Measurements from ENCODE around the gene UQCC2.

The UQCC2 gene

DNA sequence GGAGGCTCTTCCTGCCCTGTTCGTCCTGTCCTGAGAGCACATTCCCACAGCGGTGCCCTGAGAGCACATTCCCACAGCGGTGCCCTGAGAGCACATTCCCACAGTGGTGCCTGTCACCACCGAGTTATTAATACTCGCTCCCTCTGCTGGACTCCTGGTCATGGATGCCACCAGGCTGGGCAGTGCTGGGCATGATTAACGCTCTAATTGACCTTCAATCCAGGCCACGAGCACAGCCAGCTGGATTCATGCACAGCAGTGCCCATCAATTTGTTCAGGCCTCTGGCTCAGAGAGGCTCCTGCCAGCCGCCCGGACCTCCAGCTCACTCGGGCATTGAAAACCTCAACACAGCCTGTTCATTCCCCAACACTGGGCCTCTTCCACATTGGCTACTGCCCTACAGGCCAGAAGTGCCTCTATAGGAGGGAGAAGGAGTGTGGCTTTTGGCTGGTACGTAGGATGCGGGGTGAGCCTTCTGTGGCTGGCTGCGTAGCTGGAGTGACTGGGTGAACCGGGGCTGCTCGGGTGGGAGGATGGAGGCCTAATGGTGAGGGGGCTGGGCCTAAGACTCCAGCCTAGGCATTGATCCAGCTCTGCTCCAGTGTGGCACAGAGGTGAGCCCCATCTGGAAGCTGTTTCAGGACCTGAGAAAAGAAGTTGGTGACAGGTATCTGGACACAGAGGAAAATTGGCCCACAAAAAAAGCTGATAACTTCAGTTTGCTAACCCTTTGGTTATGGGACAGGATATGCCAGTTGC is 25.9 kb upstream of the UQCC2 start:
- DNase-seq (no peak), ATAC-seq (replicated peaks) (no peak)
- Mint-ChIP-seq H3K4me3 (no peak overlapping the region), H3K9me3 (no peaks in the 10 kb centered on the region), H3K4me1 (no peaks in the 10 kb centered on the region), H3K36me3 (no peaks in the 10 kb centered on the region), H3K27ac (no peak overlapping the region), H3K27me3 (peaks cover 5 to 6% of the 10 kb centered on the region in 2 donors)

DNA sequence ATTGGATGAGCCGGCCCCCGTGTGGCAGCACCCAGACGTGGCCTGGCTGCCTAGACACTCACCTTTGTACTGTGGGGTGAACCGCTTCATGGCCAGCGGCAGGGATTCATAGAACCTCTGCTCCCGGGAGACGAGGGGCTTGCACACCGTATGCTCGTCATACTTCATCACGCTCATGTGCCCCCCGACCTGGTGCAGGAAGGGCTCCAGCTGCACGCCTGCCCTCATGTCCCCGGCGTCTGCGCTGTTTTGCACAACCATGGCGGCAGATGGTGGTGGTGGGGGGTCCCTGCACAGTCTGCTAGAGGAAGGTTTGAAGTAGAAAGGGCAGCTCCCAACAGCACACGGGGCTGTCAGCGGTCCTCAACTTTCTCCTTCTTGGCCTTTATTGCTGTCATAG is 23.7 kb upstream of the UQCC2 start:
- H3K4me3 Mint-ChIP-seq = no peak overlapping the region
- no peaks in the 10 kb centered on the region for H3K4me1 Mint-ChIP-seq
- H3K27me3 Mint-ChIP-seq = no peaks in the 10 kb centered on the region
- no peaks in the 10 kb centered on the region for H3K36me3 Mint-ChIP-seq
- H3K9me3 Mint-ChIP-seq = no peaks in the 10 kb centered on the region
- DNase-seq = no peak
- no peak for ATAC-seq (replicated peaks)
- H3K27ac Mint-ChIP-seq = no peak overlapping the region

GRCh38 chr6:33733709-33734007 is 22.2 kb upstream of the UQCC2 start:
- Mint-ChIP-seq H3K4me1 (no peaks in the 10 kb centered on the region), H3K36me3 (no peaks in the 10 kb centered on the region), H3K27ac (no peak overlapping the region), H3K9me3 (no peaks in the 10 kb centered on the region), H3K27me3 (no peaks in the 10 kb centered on the region), H3K4me3 (no peak overlapping the region)
- ATAC-seq (replicated peaks) = no peak
- DNase-seq = no peak

DNA sequence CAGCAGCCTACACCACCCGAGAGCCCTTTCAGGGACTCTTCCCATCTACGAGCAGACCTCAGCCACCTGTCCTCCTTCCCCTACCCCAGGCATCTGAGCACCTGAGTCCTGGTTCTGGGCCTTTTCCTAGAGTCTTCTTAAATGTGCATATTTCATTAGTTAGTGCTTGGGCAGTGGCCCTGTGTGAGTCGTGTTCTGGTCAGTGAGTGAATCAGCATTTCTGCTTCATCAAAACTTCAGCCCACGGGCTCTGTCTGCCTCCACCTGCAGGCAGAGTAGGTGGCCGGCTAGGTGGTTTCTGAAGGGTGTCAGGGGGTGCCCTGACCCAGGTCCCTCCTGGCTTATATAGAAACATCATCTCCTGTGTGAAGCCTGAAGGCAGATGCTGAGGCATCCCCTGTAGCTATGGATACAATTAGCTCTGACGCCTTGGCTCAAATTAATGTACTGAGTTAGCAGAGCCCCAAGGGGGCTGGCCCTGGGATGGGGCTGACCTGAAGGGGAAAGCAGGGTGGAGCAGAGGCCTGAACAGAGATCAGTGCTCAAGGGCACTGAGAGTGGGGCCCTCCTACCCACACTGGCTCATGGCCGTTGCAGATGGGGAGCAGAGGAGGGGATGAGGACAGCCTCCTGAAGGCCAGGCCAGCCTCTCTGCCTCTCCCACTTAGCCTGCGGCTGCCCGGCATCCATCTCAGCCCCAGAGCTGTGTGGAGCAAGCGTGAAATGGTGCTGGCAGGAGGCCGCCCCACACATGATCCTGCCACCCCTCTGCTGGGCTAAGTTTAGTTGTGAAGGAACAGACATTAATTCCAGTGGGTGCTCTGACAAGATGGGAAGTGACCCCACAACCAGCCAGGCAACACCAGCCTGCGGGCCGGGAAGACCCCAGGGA is 21.6 kb upstream of the UQCC2 start:
- Mint-ChIP-seq H3K27me3 (no peaks in the 10 kb centered on the region), H3K4me1 (no peaks in the 10 kb centered on the region), H3K9me3 (no peaks in the 10 kb centered on the region), H3K27ac (no peak overlapping the region), H3K4me3 (no peak overlapping the region), H3K36me3 (no peaks in the 10 kb centered on the region)
- ATAC-seq (replicated peaks) = peak in 1 of 2 donors; percentile 31
- DNase-seq = no peak

DNA sequence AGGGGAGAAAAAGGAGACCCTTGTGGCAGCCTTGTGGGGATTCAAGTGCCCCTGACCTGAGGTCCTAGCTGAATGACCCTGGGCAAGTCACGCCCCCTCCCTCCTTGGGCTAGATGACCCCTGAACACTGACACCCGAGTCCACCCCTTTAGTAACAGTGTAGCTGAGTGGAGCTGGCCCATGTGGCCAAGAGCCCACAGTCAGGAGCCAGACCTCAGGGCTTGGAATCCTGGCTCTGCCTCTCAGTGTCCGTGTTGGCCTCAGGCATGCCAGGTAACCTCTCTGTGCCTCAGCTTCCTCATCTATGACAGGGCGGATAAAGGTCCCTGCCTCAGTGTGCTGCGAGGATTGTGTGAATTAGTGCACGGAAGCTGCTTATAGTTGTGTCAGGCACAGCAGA is 20.9 kb upstream of the UQCC2 start:
- H3K9me3 Mint-ChIP-seq = no peaks in the 10 kb centered on the region
- no peak for ATAC-seq (replicated peaks)
- no peak overlapping the region for H3K27ac Mint-ChIP-seq
- H3K27me3 Mint-ChIP-seq = no peaks in the 10 kb centered on the region
- no peak for DNase-seq
- H3K36me3 Mint-ChIP-seq = no peaks in the 10 kb centered on the region
- no peaks in the 10 kb centered on the region for H3K4me1 Mint-ChIP-seq
- no peak overlapping the region for H3K4me3 Mint-ChIP-seq

- Mint-ChIP-seq H3K27ac (no peak overlapping the region), H3K4me1 (no peaks in the 10 kb centered on the region), H3K27me3 (no peaks in the 10 kb centered on the region), H3K4me3 (no peak overlapping the region), H3K9me3 (no peaks in the 10 kb centered on the region), H3K36me3 (no peaks in the 10 kb centered on the region)
- no peak for ATAC-seq (replicated peaks)
- DNase-seq = no peak
These were observed 20.3 kb upstream of the UQCC2 start for GRCh38 chr6:33731751-33732282.

DNA sequence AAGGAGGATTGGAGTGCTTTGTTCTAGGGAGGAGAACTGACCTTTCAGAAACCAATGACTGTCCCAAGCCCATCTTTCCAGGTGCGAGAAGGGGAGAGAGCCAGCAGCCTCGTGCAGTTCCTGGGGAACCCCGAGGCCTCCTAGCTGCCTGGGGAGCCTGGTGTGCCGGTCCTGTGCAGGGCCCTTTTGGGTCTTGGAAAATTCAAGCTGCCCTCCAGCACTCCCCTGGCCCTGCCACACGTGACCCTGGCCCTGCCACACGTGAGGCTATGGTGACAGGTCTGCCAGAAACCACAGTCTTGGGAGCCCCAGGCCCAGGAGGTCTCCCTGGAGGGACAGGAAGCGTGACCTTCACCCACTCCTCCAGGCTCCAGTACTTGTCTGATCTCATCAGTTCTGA is 19.5 kb upstream of the UQCC2 start:
- Mint-ChIP-seq H3K4me3 (no peak overlapping the region), H3K9me3 (no peaks in the 10 kb centered on the region), H3K27ac (no peak overlapping the region), H3K36me3 (no peaks in the 10 kb centered on the region), H3K4me1 (no peaks in the 10 kb centered on the region), H3K27me3 (peaks cover 0 to 6% of the 10 kb centered on the region in 2 donors)
- no peak for DNase-seq
- no peak for ATAC-seq (replicated peaks)

- H3K4me1 Mint-ChIP-seq = no peaks in the 10 kb centered on the region
- H3K4me3 Mint-ChIP-seq = no peak overlapping the region
- no peaks in the 10 kb centered on the region for H3K9me3 Mint-ChIP-seq
These were observed 19.1 kb upstream of the UQCC2 start for GRCh38 chr6:33730611-33731010.

GRCh38 chr6:33729059-33729458 is 17.6 kb upstream of the UQCC2 start:
- DNase-seq (no peak), ATAC-seq (replicated peaks) (no peak)
- Mint-ChIP-seq H3K27me3 (peaks cover 3 to 6% of the 10 kb centered on the region in 2 donors), H3K4me3 (no peak overlapping the region), H3K36me3 (no peaks in the 10 kb centered on the region), H3K4me1 (peaks cover 0 to 2% of the 10 kb centered on the region in 2 donors), H3K27ac (no peak overlapping the region), H3K9me3 (no peaks in the 10 kb centered on the region)

More at GRCh38 chr6:33730611-33731010, 19.1 kb upstream of the UQCC2 start:
- Mint-ChIP-seq H3K36me3 (no peaks in the 10 kb centered on the region), H3K27me3 (peaks cover 0 to 6% of the 10 kb centered on the region in 2 donors), H3K27ac (no peak overlapping the region)
- DNase-seq = no peak
- no peak for ATAC-seq (replicated peaks)

DNA sequence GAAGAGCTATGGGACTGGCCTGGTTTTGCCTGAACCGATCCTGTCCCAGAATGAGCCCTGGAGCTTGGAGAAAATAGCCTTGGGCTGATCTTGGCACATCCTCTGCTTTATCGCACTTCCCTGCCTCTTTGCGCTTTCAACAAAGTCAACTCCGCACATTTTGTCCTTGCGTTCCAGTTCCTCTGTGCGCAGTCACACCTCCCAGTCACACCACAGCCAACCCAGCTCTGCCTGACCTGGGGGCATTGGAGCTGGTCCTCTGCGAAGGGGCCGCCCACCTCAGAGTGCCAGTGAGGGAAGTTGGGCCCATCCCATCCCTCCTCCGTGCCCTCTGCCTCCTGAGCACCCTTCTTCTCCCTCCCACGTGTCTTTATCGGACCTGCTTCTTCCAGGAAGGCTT is 16.9 kb upstream of the UQCC2 start:
- no peak overlapping the region for H3K4me3 Mint-ChIP-seq
- no peaks in the 10 kb centered on the region for H3K36me3 Mint-ChIP-seq
- DNase-seq (no peak), ATAC-seq (replicated peaks) (no peak)
- peaks cover 0 to 2% of the 10 kb centered on the region in 2 donors for H3K4me1 Mint-ChIP-seq
- H3K27ac Mint-ChIP-seq = peak overlapping the region; percentile 27
- H3K9me3 Mint-ChIP-seq = no peaks in the 10 kb centered on the region
- peaks cover 7 to 10% of the 10 kb centered on the region in 2 donors for H3K27me3 Mint-ChIP-seq

- peaks cover 0 to 2% of the 10 kb centered on the region in 2 donors for H3K4me1 Mint-ChIP-seq
- H3K9me3 Mint-ChIP-seq = no peaks in the 10 kb centered on the region
- H3K27me3 Mint-ChIP-seq = peaks cover 7 to 11% of the 10 kb centered on the region in 2 donors
These were observed 16.4 kb upstream of the UQCC2 start for GRCh38 chr6:33727932-33728331.

DNA sequence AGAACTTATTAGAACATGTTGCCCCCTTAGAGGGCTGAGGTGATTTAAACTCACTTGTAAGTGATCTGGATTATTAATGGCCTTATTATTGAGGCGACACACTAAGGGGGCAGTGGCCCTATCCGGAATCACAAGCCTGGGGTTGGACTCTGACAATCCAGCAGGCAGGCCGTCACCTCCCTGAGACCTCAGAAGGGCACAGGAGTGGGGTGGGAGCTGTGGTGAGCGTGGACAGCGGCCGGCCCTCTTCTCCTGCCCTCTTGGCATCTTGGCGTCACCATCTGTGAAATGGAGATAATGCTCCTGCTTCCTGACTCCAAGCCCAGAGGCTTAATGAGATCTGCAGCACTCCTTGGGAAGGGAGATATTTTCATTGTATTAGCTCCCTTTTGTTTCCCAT is 15.6 kb upstream of the UQCC2 start:
- Mint-ChIP-seq H3K4me1 (peaks cover 0 to 2% of the 10 kb centered on the region in 2 donors), H3K9me3 (no peaks in the 10 kb centered on the region), H3K4me3 (no peak overlapping the region), H3K27ac (no peak overlapping the region), H3K36me3 (no peaks in the 10 kb centered on the region), H3K27me3 (peaks cover 7 to 11% of the 10 kb centered on the region in 2 donors)
- ATAC-seq (replicated peaks) = no peak
- no peak for DNase-seq

More at GRCh38 chr6:33727932-33728331, 16.4 kb upstream of the UQCC2 start:
- DNase-seq = no peak
- ATAC-seq (replicated peaks) = no peak
- Mint-ChIP-seq H3K27ac (no peak overlapping the region), H3K4me3 (no peak overlapping the region), H3K36me3 (no peaks in the 10 kb centered on the region)

- H3K27me3 Mint-ChIP-seq = peaks cover 7 to 11% of the 10 kb centered on the region in 2 donors
- ATAC-seq (replicated peaks) (no peak), DNase-seq (no peak)
- no peak overlapping the region for H3K4me3 Mint-ChIP-seq
- no peaks in the 10 kb centered on the region for H3K9me3 Mint-ChIP-seq
- no peaks in the 10 kb centered on the region for H3K36me3 Mint-ChIP-seq
- H3K4me1 Mint-ChIP-seq = peaks cover 2 to 3% of the 10 kb centered on the region in 2 donors
- H3K27ac Mint-ChIP-seq = no peak overlapping the region
These were observed 15.2 kb upstream of the UQCC2 start for GRCh38 chr6:33726696-33727095.

GRCh38 chr6:33725891-33726673 is 14.6 kb upstream of the UQCC2 start:
- ATAC-seq (replicated peaks) (no peak), DNase-seq (no peak)
- Mint-ChIP-seq H3K4me1 (peaks cover 2 to 9% of the 10 kb centered on the region in 2 donors), H3K27me3 (peaks cover 7 to 11% of the 10 kb centered on the region in 2 donors), H3K4me3 (no peak overlapping the region), H3K9me3 (no peaks in the 10 kb centered on the region), H3K36me3 (no peaks in the 10 kb centered on the region), H3K27ac (no peak overlapping the region)
